ENCODE measurements around the gene C16orf78. TPM values are rescaled to one million over a fixed set of nuclear protein-coding genes. Genes with fewer than 3 reads are reported as not detected.

Gene C16orf78
- total RNA-seq, 1 donor from 2014 or later = not detected

DNA sequence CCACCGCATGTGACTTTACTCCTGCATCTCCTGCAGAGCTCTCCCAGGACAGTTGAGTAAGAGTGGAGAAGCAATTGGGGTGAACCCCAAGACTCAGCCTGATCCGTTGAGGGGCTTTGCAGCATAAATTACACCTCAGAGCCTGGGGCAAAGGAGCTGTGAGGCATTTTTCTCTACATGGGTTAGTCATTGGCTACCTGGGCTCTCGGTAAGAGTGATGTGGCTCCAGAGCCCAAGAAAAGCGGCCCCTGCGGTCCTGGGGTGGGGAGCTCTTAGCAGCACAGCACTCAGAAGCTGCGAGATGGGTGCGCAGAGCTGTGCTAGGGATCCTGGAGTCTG lies 40.4 kb upstream of the C16orf78 start:
- H3K4me3 ChIP-seq = no peak overlapping the region
- DNase-seq (ENCODE audit: low spot score) = no peak
- H3K36me3 Mint-ChIP-seq = no peaks in the 10 kb centered on the region
- H3K4me1 Mint-ChIP-seq = peaks cover 17% of the 10 kb centered on the region
- peak overlapping the region; percentile 19 for H3K4me2 ChIP-seq
- peaks cover 17% of the 10 kb centered on the region for H3K27me3 Mint-ChIP-seq (ENCODE audit: insufficient read depth, low read depth)
- H3K4me3 Mint-ChIP-seq = no peak overlapping the region
- no peak overlapping the region for H2AFZ ChIP-seq (replicated peaks)
- no peak overlapping the region for H3K27ac Mint-ChIP-seq
- H3K9ac ChIP-seq = no peak overlapping the region
- H3K27ac ChIP-seq = no peak overlapping the region
- no peaks in the 10 kb centered on the region for H3K4me1 ChIP-seq
- no peaks in the 10 kb centered on the region for H3K36me3 ChIP-seq
- TF ChIP-seq, protein P1, sequence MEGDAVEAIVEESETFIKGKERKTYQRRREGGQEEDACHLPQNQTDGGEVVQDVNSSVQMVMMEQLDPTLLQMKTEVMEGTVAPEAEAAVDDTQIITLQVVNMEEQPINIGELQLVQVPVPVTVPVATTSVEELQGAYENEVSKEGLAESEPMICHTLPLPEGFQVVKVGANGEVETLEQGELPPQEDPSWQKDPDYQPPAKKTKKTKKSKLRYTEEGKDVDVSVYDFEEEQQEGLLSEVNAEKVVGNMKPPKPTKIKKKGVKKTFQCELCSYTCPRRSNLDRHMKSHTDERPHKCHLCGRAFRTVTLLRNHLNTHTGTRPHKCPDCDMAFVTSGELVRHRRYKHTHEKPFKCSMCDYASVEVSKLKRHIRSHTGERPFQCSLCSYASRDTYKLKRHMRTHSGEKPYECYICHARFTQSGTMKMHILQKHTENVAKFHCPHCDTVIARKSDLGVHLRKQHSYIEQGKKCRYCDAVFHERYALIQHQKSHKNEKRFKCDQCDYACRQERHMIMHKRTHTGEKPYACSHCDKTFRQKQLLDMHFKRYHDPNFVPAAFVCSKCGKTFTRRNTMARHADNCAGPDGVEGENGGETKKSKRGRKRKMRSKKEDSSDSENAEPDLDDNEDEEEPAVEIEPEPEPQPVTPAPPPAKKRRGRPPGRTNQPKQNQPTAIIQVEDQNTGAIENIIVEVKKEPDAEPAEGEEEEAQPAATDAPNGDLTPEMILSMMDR (IDR thresholded peaks at IDR 0.05) = no peak
- TF ChIP-seq EZH2 (IDR thresholded peaks at IDR 0.05) (no peak), EZH2phosphoT487 (IDR thresholded peaks at IDR 0.05) (no peak)
- H4K20me1 ChIP-seq (ENCODE audit: low read depth) = no peaks in the 10 kb centered on the region
- no peaks in the 10 kb centered on the region for H3K27me3 ChIP-seq
- H3K9me3 Mint-ChIP-seq = no peaks in the 10 kb centered on the region
- no peaks in the 10 kb centered on the region for H3K9me3 ChIP-seq (ENCODE audit: low read depth)
- H3K79me2 ChIP-seq (ENCODE audit: low read depth) = no peaks in the 10 kb centered on the region
- H3F3A ChIP-seq (ENCODE audit: low read depth) = peaks cover 13% of the 10 kb centered on the region

GRCh38 chr16:49335828-49336227 lies 37.8 kb upstream of the C16orf78 start:
- Histone ChIP-seq H3K9ac (no peak overlapping the region), H3K4me2 (no peak overlapping the region), H3K27ac (no peak overlapping the region), H3K79me2 (ENCODE audit: low read depth) (no peaks in the 10 kb centered on the region), H3K36me3 (no peaks in the 10 kb centered on the region), H3K9me3 (ENCODE audit: low read depth) (no peaks in the 10 kb centered on the region), H2AFZ (replicated peaks) (no peak overlapping the region), H4K20me1 (ENCODE audit: low read depth) (no peaks in the 10 kb centered on the region), H3K4me1 (no peaks in the 10 kb centered on the region), H3F3A (ENCODE audit: low read depth) (peaks cover 13% of the 10 kb centered on the region), H3K4me3 (no peak overlapping the region), H3K27me3 (no peaks in the 10 kb centered on the region)
- no peak for TF ChIP-seq EZH2phosphoT487 (IDR thresholded peaks at IDR 0.05)
- no peak for TF ChIP-seq EZH2 (IDR thresholded peaks at IDR 0.05)
- TF ChIP-seq, protein P1 (IDR thresholded peaks at IDR 0.05) = no peak
- Mint-ChIP-seq H3K4me3 (no peak overlapping the region), H3K36me3 (no peaks in the 10 kb centered on the region), H3K4me1 (peaks cover 17% of the 10 kb centered on the region), H3K27me3 (ENCODE audit: insufficient read depth, low read depth) (peaks cover 19% of the 10 kb centered on the region), H3K9me3 (no peaks in the 10 kb centered on the region), H3K27ac (peak overlapping the region; percentile 71)
- DNase-seq (ENCODE audit: low spot score) = no peak

GRCh38 chr16:49336581-49336980 lies 37.0 kb upstream of the C16orf78 start:
- no peak for DNase-seq (ENCODE audit: low spot score)
- Mint-ChIP-seq H3K4me1 (peaks cover 17% of the 10 kb centered on the region), H3K27ac (no peak overlapping the region), H3K4me3 (no peak overlapping the region), H3K36me3 (no peaks in the 10 kb centered on the region), H3K27me3 (ENCODE audit: insufficient read depth, low read depth) (peaks cover 19% of the 10 kb centered on the region), H3K9me3 (no peaks in the 10 kb centered on the region)
- no peak overlapping the region for H3K27ac ChIP-seq
- no peaks in the 10 kb centered on the region for H4K20me1 ChIP-seq (ENCODE audit: low read depth)
- TF ChIP-seq EZH2phosphoT487 (IDR thresholded peaks at IDR 0.05) (no peak), EZH2 (IDR thresholded peaks at IDR 0.05) (no peak)
- TF ChIP-seq, protein P1 (IDR thresholded peaks at IDR 0.05) = no peak
- no peaks in the 10 kb centered on the region for H3K79me2 ChIP-seq (ENCODE audit: low read depth)
- H3K36me3 ChIP-seq = no peaks in the 10 kb centered on the region
- H3K4me2 ChIP-seq = no peak overlapping the region
- H3K27me3 ChIP-seq = no peaks in the 10 kb centered on the region
- no peak overlapping the region for H2AFZ ChIP-seq (replicated peaks)
- H3K4me1 ChIP-seq = no peaks in the 10 kb centered on the region
- peaks cover 13% of the 10 kb centered on the region for H3F3A ChIP-seq (ENCODE audit: low read depth)
- no peak overlapping the region for H3K4me3 ChIP-seq
- no peak overlapping the region for H3K9ac ChIP-seq
- H3K9me3 ChIP-seq (ENCODE audit: low read depth) = no peaks in the 10 kb centered on the region

All from neural progenitor cell (in vitro differentiated cells).